HEK293 (cell line): ENCODE measurements around the gene CFAP410.

Experiments used
- CTCF ChIA-PET: fragments of 350-600 bp; formaldehyde crosslinking; extraction: SDS; loops from one replicate; lab custom pipeline; 2021; ENCODE audit warnings: antibody characterized with exemption; lab: Yijun Ruan, JAX
- POLR2A ChIA-PET: fragments of 300-600 bp; formaldehyde crosslinking; extraction: SDS; loops from one replicate; lab custom pipeline; 2020; ENCODE audit warnings: antibody characterized with exemption, inconsistent platforms; lab: Yijun Ruan, JAX
- H3K27ac ChIP-seq: fragments of 200-500 bp; sonication (Bioruptor generic); 2 replicates; pipeline ENCODE4 v1.5.1; 2014; ENCODE audit warnings: low read depth, low read length, control low read depth, inconsistent platforms; ENCODE audit errors: extremely low read depth
- H3K36me3 ChIP-seq, 2 experiments: fragments of 200-500 bp in 1 of 2; sonication (Bioruptor generic) in 1 of 2; 1 replicate in 1 of 2; 2 replicates in 1 of 2; pipeline ENCODE4 v1.5.1; 2014 to 2017; ENCODE audit warnings: inconsistent platforms in 2 of 2, low read length in 2 of 2; ENCODE audit not compliant: control insufficient read depth in 2 of 2, insufficient read depth in 1 of 2
- H3K4me1 ChIP-seq: fragments of 200-500 bp; sonication (Bioruptor generic); 2 replicates; pipeline ENCODE4 v1.5.1; 2014; ENCODE audit warnings: mild to moderate bottlenecking, low read length, inconsistent platforms; ENCODE audit not compliant: control insufficient read depth, insufficient read depth
- H3K4me3 ChIP-seq: 2 replicates; pipeline ENCODE4 v1.5.1; 2011; ENCODE audit warnings: low read depth, mild to moderate bottlenecking, control low read depth, low read length, moderate library complexity
- H3K9me3 ChIP-seq: fragments of 200-500 bp; sonication (Bioruptor generic); 2 replicates; pipeline ENCODE4 v1.5.1; 2014; ENCODE audit warnings: low read depth, low read length, inconsistent platforms; ENCODE audit not compliant: control insufficient read depth, insufficient read depth
- HOXC10 ChIP-seq: sonication (generic); formaldehyde crosslinking; IDR thresholded peaks from 2 replicates; pipeline ENCODE4 v1.8.1; 2023; ENCODE audit warnings: mild to moderate bottlenecking, missing genetic modification reagents
- KLF1 ChIP-seq: fragments of 450-650 bp; formaldehyde crosslinking; IDR thresholded peaks from 2 replicates; pipeline ENCODE4 v1.5.1; 2016; ENCODE audit warnings: missing biosample characterization, missing genetic modification characterization
- MZF1 ChIP-seq: fragments of 450-650 bp; formaldehyde crosslinking; IDR thresholded peaks from 2 replicates; pipeline ENCODE4 v1.5.1; 2017; ENCODE audit warnings: missing biosample characterization, missing genetic modification characterization, borderline replicate concordance
- OSR2 ChIP-seq: fragments of 450-650 bp; formaldehyde crosslinking; IDR thresholded peaks from 2 replicates; pipeline ENCODE4 v1.5.1; 2016; ENCODE audit warnings: missing biosample characterization, missing genetic modification characterization
- PBX3 ChIP-seq: sonication (generic); formaldehyde crosslinking; IDR thresholded peaks from 2 replicates; pipeline ENCODE4 v1.8.1; 2022; ENCODE audit warnings: mild to moderate bottlenecking, moderate library complexity, missing genetic modification reagents
- RBAK ChIP-seq: fragments of 450-650 bp; formaldehyde crosslinking; IDR thresholded peaks from 2 replicates; pipeline ENCODE4 v1.5.1; 2016; ENCODE audit warnings: missing biosample characterization, missing genetic modification characterization
- ZNF133 ChIP-seq: fragments of 450-650 bp; formaldehyde crosslinking; IDR thresholded peaks from 2 replicates; pipeline ENCODE4 v1.5.1; 2016; ENCODE audit warnings: missing biosample characterization, missing genetic modification characterization
- ZNF174 ChIP-seq: fragments of 450-650 bp; formaldehyde crosslinking; IDR thresholded peaks from 2 replicates; pipeline ENCODE4 v1.5.0; 2017; ENCODE audit warnings: missing biosample characterization, mild to moderate bottlenecking, missing genetic modification characterization
- ZNF366 ChIP-seq: fragments of 450-650 bp; formaldehyde crosslinking; conservative IDR thresholded peaks from 2 replicates; pipeline ENCODE4 v1.5.1; 2016; ENCODE audit warnings: missing biosample characterization, missing genetic modification characterization
- ZNF747 ChIP-seq: fragments of 450-650 bp; formaldehyde crosslinking; IDR thresholded peaks from 2 replicates; pipeline ENCODE4 v1.5.1; 2016; ENCODE audit warnings: missing biosample characterization, missing genetic modification characterization
- ZSCAN4 ChIP-seq: fragments of 450-650 bp; formaldehyde crosslinking; IDR thresholded peaks from 2 replicates; pipeline ENCODE4 v1.5.1; 2017; ENCODE audit warnings: missing biosample characterization, missing genetic modification characterization
- TF ChIP-seq, protein P1 (sequence below): fragments of 450-650 bp; formaldehyde crosslinking; IDR thresholded peaks from 2 replicates; pipeline ENCODE4 v1.5.1; 2016; ENCODE audit warnings: missing biosample characterization, missing genetic modification characterization
- TF ChIP-seq, protein P2 (sequence below): fragments of 450-650 bp; formaldehyde crosslinking; IDR thresholded peaks from 2 replicates; pipeline ENCODE4 v1.5.1; 2016; ENCODE audit warnings: missing biosample characterization, missing genetic modification characterization
- TF ChIP-seq, protein P3 (sequence below): fragments of 450-650 bp; formaldehyde crosslinking; IDR thresholded peaks from 2 replicates; pipeline ENCODE4 v1.5.1; 2017; ENCODE audit warnings: missing biosample characterization, missing genetic modification characterization

Gene CFAP410

GRCh38 chr21:44366586-44367211 lies 27.5 kb upstream of the CFAP410 start (continued):
- no peak for TF ChIP-seq OSR2 (tag by site-specific recombination)
- no peak for TF ChIP-seq ZSCAN4 (tag by site-specific recombination)
- TF ChIP-seq HOXC10 (CRISPR knock-in tag) = no peak
- no peak for TF ChIP-seq RBAK (tag by site-specific recombination)
- TF ChIP-seq, protein P1, sequence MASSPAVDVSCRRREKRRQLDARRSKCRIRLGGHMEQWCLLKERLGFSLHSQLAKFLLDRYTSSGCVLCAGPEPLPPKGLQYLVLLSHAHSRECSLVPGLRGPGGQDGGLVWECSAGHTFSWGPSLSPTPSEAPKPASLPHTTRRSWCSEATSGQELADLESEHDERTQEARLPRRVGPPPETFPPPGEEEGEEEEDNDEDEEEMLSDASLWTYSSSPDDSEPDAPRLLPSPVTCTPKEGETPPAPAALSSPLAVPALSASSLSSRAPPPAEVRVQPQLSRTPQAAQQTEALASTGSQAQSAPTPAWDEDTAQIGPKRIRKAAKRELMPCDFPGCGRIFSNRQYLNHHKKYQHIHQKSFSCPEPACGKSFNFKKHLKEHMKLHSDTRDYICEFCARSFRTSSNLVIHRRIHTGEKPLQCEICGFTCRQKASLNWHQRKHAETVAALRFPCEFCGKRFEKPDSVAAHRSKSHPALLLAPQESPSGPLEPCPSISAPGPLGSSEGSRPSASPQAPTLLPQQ (tag by site-specific recombination) = no peak

DNA sequence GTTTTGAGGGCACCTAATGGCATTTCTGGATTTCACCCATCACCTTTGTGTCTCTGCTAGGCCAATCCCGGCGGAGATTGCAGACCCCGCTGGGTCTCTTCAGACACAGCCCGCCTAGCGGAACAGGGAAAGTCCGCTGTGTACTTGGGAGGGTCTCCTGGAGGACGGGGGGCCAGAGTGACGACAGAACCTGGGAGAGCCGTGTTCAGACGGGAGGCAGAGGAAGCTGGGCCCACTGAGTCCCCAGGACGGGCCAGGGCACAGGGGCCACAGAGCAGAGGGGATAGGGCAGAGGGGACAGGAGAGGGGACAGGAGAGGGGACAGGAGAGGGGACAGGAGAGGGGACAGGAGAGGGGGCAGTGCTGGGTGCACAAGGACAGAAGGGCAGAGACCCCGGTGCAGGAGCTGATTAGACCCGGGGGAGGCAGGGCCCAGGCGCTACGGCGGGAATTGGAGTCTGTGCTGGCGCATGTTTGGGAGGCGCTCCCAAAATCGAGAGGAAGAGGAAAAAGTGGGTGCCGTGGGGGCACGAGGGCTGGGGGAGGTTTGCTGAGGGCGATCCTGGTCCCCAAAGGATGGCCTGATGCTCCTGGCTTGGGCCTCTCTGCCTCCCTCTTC lies 26.9 kb upstream of the CFAP410 start:
- no peaks in the 10 kb centered on the region for H3K9me3 ChIP-seq
- no peak overlapping the region for H3K27ac ChIP-seq
- POLR2A ChIA-PET = no interaction called here
- no peaks in the 10 kb centered on the region for H3K4me1 ChIP-seq
- H3K4me3 ChIP-seq = no peak overlapping the region
- CTCF ChIA-PET = no interaction called here
- TF ChIP-seq ZNF366 (tag by site-specific recombination) (no peak), ZNF133 (tag by site-specific recombination) (0 out of 2 replicates have a peak, but pooled peaks have one; percentile 1)
- H3K36me3 ChIP-seq = no peaks in the 10 kb centered on the region

DNA sequence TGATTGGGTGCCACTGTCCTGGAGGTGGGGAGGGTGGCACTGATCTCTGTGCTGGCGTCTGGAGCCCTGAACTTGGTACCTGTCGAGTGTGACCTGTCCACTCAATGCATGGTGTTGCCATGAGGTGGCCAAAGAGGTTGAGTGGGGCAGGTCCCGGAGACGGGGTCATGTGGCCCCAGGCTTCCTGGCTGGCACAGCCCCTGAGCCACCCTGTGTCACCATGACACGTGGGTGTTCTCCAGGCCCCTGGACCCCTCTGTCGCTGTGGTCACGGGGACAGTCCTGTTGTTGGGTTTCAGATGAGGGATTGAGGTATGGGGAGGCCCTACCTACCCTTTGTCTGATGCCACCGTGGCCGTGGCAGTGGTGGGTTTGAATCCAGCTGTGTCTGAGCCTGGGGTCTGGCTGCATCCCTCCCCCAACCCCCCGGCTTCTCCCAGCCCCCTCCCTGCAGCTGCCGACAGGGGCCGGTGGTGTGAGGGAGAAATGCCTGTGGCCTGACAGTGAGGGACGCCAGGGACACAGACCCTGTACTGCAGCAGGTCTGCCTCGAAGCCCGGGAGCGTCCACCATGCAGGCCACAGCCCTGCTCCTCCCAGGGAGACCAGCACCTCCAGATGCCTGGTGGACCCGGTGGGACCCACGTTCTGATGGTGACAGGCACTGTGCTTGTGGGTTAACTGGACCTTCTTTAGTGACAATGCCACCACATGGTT lies 26.2 kb upstream of the CFAP410 start:
- Histone ChIP-seq H3K36me3 (no peaks in the 10 kb centered on the region), H3K27ac (no peak overlapping the region), H3K4me3 (no peak overlapping the region), H3K9me3 (no peaks in the 10 kb centered on the region), H3K4me1 (no peaks in the 10 kb centered on the region)
- ChIA-PET POLR2A (no interaction called here), CTCF (no interaction called here)
- TF ChIP-seq ZNF133 (tag by site-specific recombination) = peak; percentile 43; the same call in 1 of the 2 replicates
- TF ChIP-seq, protein P2, sequence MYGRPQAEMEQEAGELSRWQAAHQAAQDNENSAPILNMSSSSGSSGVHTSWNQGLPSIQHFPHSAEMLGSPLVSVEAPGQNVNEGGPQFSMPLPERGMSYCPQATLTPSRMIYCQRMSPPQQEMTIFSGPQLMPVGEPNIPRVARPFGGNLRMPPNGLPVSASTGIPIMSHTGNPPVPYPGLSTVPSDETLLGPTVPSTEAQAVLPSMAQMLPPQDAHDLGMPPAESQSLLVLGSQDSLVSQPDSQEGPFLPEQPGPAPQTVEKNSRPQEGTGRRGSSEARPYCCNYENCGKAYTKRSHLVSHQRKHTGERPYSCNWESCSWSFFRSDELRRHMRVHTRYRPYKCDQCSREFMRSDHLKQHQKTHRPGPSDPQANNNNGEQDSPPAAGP (tag by site-specific recombination) = no peak

GRCh38 chr21:44364151-44365053 lies 25.2 kb upstream of the CFAP410 start:
- Histone ChIP-seq H3K27ac (no peak overlapping the region), H3K36me3 (no peaks in the 10 kb centered on the region)
- CTCF ChIA-PET = interaction anchor here (0.7 kb wide), 1 partner anchor 1774 kb away, joined by 3 read pairs; no protein-coding TSS in a partner anchor
- TF ChIP-seq, protein P2 (tag by site-specific recombination) = peak; percentile 23; the same call in 1 of the 2 replicates
- TF ChIP-seq MZF1 (tag by site-specific recombination) = no peak
- no peak for TF ChIP-seq ZNF174
- TF ChIP-seq PBX3 = no peak
- no peak for TF ChIP-seq ZNF747
- TF ChIP-seq, protein P3, sequence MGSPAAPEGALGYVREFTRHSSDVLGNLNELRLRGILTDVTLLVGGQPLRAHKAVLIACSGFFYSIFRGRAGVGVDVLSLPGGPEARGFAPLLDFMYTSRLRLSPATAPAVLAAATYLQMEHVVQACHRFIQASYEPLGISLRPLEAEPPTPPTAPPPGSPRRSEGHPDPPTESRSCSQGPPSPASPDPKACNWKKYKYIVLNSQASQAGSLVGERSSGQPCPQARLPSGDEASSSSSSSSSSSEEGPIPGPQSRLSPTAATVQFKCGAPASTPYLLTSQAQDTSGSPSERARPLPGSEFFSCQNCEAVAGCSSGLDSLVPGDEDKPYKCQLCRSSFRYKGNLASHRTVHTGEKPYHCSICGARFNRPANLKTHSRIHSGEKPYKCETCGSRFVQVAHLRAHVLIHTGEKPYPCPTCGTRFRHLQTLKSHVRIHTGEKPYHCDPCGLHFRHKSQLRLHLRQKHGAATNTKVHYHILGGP (tag by site-specific recombination) = 0 out of 2 replicates have a peak, but pooled peaks have one; percentile 8
- peak; percentile 43; the same call in 1 of the 2 replicates for TF ChIP-seq KLF1
- TF ChIP-seq, all 188 proteins: peak for 3
- Histone ChIP-seq H3K4me1 (no peaks in the 10 kb centered on the region), H3K4me3 (no peak overlapping the region), H3K9me3 (no peaks in the 10 kb centered on the region)
- POLR2A ChIA-PET = no interaction called here
